Measurements from ENCODE around the gene RHOV.

The RHOV gene

GRCh38 chr15:40900256-40901052 lies 26.4 kb upstream of the RHOV start:
- Histone ChIP-seq H3K27me3 (no peaks in the 10 kb centered on the region), H3K4me1 (no peaks in the 10 kb centered on the region; the same call in 1 of the 2 replicates), H3K36me3 (peaks cover 42% of the 10 kb centered on the region), H3K9me3 (no peaks in the 10 kb centered on the region), H3K4me3 (ENCODE audit: low read depth, low read length) (no peak overlapping the region)
- no peak for TF ChIP-seq CTCF (IDR thresholded peaks at IDR 0.05; ENCODE audit: low read depth, low read length)
- DNase-seq = no peak

- DNase-seq = no peak
- no peaks in the 10 kb centered on the region for H3K9me3 ChIP-seq
- no peaks in the 10 kb centered on the region for H3K4me1 ChIP-seq
- H3K36me3 ChIP-seq = peaks cover 41% of the 10 kb centered on the region
- H3K4me3 ChIP-seq (ENCODE audit: low read depth, low read length) = no peak overlapping the region
- H3K27me3 ChIP-seq = no peaks in the 10 kb centered on the region
- TF ChIP-seq CTCF (IDR thresholded peaks at IDR 0.05; ENCODE audit: low read depth, low read length) = no peak
Measured at GRCh38 chr15:40899536-40900207, 25.6 kb upstream of the RHOV start.

- no peaks in the 10 kb centered on the region for H3K4me1 ChIP-seq
- peak; percentile 77 for DNase-seq
- no peaks in the 10 kb centered on the region for H3K27me3 ChIP-seq
- H3K4me3 ChIP-seq (ENCODE audit: low read depth, low read length) = peak overlapping the region; percentile 97
- H3K36me3 ChIP-seq = peaks cover 10% of the 10 kb centered on the region
- TF ChIP-seq CTCF (IDR thresholded peaks at IDR 0.05; ENCODE audit: low read depth, low read length) = peak; percentile 70
- no peaks in the 10 kb centered on the region for H3K9me3 ChIP-seq
Measured at GRCh38 chr15:40894681-40895448, 20.8 kb upstream of the RHOV start.

- Histone ChIP-seq H3K27me3 (no peaks in the 10 kb centered on the region), H3K4me1 (no peaks in the 10 kb centered on the region), H3K36me3 (peaks cover 3% of the 10 kb centered on the region; the same call in 1 of the 2 replicates), H3K9me3 (no peaks in the 10 kb centered on the region), H3K4me3 (ENCODE audit: low read depth, low read length) (peak within 1 kb of the TSS; percentile 97)
- TF ChIP-seq CTCF (IDR thresholded peaks at IDR 0.05; ENCODE audit: low read depth, low read length) = peak; percentile 71
- peak; percentile 98 for DNase-seq
Measured at GRCh38 chr15:40893733-40894680, 20.0 kb upstream of the RHOV start, which contains the start of gene VPS18. VPS18 (plus strand) TSS chr15:40894450; CDS start chr15:40894769, 319 bp downstream.

GRCh38 chr15:40893019-40893670 lies 19.1 kb upstream of the RHOV start:
- H3K36me3 ChIP-seq = peaks cover 3% of the 10 kb centered on the region; the same call in 1 of the 2 replicates
- no peaks in the 10 kb centered on the region for H3K9me3 ChIP-seq
- H3K4me3 ChIP-seq (ENCODE audit: low read depth, low read length) = no peak overlapping the region
- H3K4me1 ChIP-seq = no peaks in the 10 kb centered on the region
- TF ChIP-seq CTCF (IDR thresholded peaks at IDR 0.05; ENCODE audit: low read depth, low read length) = no peak
- no peaks in the 10 kb centered on the region for H3K27me3 ChIP-seq
- no peak for DNase-seq

Measured in BE2C (cell line).